SIG-M5 treated with dmso at 0.1 percent for 504 hours (cell line): ENCODE data around the gene WDR72.
"Not testable (repeated sequence)": the region's sequence is repeated elsewhere in the genome, so short reads cannot be mapped to it uniquely, and the experiment has no call there.

Experiments used
- DNase-seq: peaks from one replicate; lab custom pipeline; 2025; ENCODE audit not compliant: unreplicated experiment; lab: John Stamatoyannopoulos, UW

The WDR72 gene

GRCh38 chr15:53759411-53759931 is at the start of gene WDR72:
TSS of gene WDR72 (minus strand) at chr15:53759663. CDS start at chr15:53733149, 26,514 bp downstream.
- DNase-seq, result no peak

GRCh38 chr15:53808058-53808706 is 48.7 kb upstream of the WDR72 start:
- peak; percentile 18 for DNase-seq

- DNase-seq, result no peak
Measured at GRCh38 chr15:53807501-53807900, 48.0 kb upstream of the WDR72 start.

- DNase-seq, result no peak
Measured at GRCh38 chr15:53802672-53803071, 43.2 kb upstream of the WDR72 start.

GRCh38 chr15:53791581-53791980 is 32.1 kb upstream of the WDR72 start:
- no peak for DNase-seq

- DNase-seq, result no peak
Measured at GRCh38 chr15:53789654-53790375, 30.4 kb upstream of the WDR72 start.

GRCh38 chr15:53786401-53786800 is 26.9 kb upstream of the WDR72 start:
- no peak for DNase-seq

GRCh38 chr15:53785241-53785640 is 25.8 kb upstream of the WDR72 start:
- DNase-seq, result not testable (repeated sequence)

- no peak for DNase-seq
Measured at GRCh38 chr15:53762916-53763315, 3.5 kb upstream of the WDR72 start.

- no peak for DNase-seq
Measured at GRCh38 chr15:53758412-53758811, 1.1 kb downstream of the WDR72 start.

GRCh38 chr15:53757906-53758305 is 1.6 kb downstream of the WDR72 start:
- DNase-seq, result no peak

- DNase-seq, result no peak
Measured at GRCh38 chr15:53753813-53754212, 5.7 kb downstream of the WDR72 start.

- DNase-seq, result no peak
Measured at GRCh38 chr15:53752406-53752805, 7.1 kb downstream of the WDR72 start.

GRCh38 chr15:53747501-53748068 is 11.9 kb downstream of the WDR72 start:
- no peak for DNase-seq

GRCh38 chr15:53746101-53746500 is 13.4 kb downstream of the WDR72 start:
- no peak for DNase-seq

GRCh38 chr15:53739651-53740050 is 19.8 kb downstream of the WDR72 start:
- no peak for DNase-seq

GRCh38 chr15:53739187-53739586 is 20.3 kb downstream of the WDR72 start:
- no peak for DNase-seq

- DNase-seq, result no peak
Measured at GRCh38 chr15:53721334-53722087, 38.0 kb downstream of the WDR72 start.

- peak; percentile 27 for DNase-seq
Measured at GRCh38 chr15:53716909-53717876, 42.3 kb downstream of the WDR72 start.

- no peak for DNase-seq
Measured at GRCh38 chr15:53713218-53713617, 46.2 kb downstream of the WDR72 start.
